Measurements from ENCODE around the gene ALLC.
"Not testable (repeated sequence)": the region's sequence is repeated elsewhere in the genome, so short reads cannot be mapped to it uniquely, and the experiment has no call there.

Gene ALLC

GRCh38 chr2:3626812-3627499 lies 31.0 kb upstream of the ALLC start:
- no peak for DNase-seq

- no peak for DNase-seq
Observed at GRCh38 chr2:3627500-3628100, 30.4 kb upstream of the ALLC start.

- DNase-seq, result no peak
Observed at GRCh38 chr2:3628241-3628679, 29.7 kb upstream of the ALLC start.

GRCh38 chr2:3628800-3629199 lies 29.2 kb upstream of the ALLC start:
- DNase-seq, result peak; percentile 24

GRCh38 chr2:3630631-3631030 lies 27.4 kb upstream of the ALLC start:
- no peak for DNase-seq

- DNase-seq, result no peak
Observed at GRCh38 chr2:3631161-3631850, 26.7 kb upstream of the ALLC start.

- no peak for DNase-seq
Observed at GRCh38 chr2:3631851-3632659, 25.9 kb upstream of the ALLC start.

- peak; percentile 71 for DNase-seq
Observed at GRCh38 chr2:3633089-3633981, 24.7 kb upstream of the ALLC start.

- no peak for DNase-seq
Observed at GRCh38 chr2:3633982-3634595, 23.9 kb upstream of the ALLC start.

- DNase-seq, result no peak
Observed at GRCh38 chr2:3634596-3635121, 23.3 kb upstream of the ALLC start.

- DNase-seq, result no peak
Observed at GRCh38 chr2:3635171-3635974, 22.6 kb upstream of the ALLC start.

GRCh38 chr2:3635975-3636327 lies 22.0 kb upstream of the ALLC start:
- not testable (repeated sequence) for DNase-seq

- DNase-seq, result no peak
Observed at GRCh38 chr2:3636586-3637310, 21.3 kb upstream of the ALLC start.

GRCh38 chr2:3637311-3637675 lies 20.7 kb upstream of the ALLC start:
- DNase-seq, result no peak

GRCh38 chr2:3637692-3638455 lies 20.1 kb upstream of the ALLC start:
- DNase-seq, result no peak

GRCh38 chr2:3638456-3638810 lies 19.6 kb upstream of the ALLC start:
- DNase-seq, result no peak

GRCh38 chr2:3639015-3639630 lies 18.9 kb upstream of the ALLC start:
- DNase-seq, result no peak

- DNase-seq, result no peak
Observed at GRCh38 chr2:3639653-3640052, 18.3 kb upstream of the ALLC start.

- DNase-seq, result no peak
Observed at GRCh38 chr2:3641181-3641580, 16.8 kb upstream of the ALLC start.
